HepG2 (cell line): ENCODE results near the gene RASA1. TPM values are rescaled to one million over a fixed set of nuclear protein-coding genes. Genes with fewer than 3 reads are reported as not detected.

Experiments
- CBFB ChIP-seq: sonication (generic); formaldehyde crosslinking; IDR thresholded peaks from 2 replicates; pipeline ENCODE4 v1.4.0; 2020; ENCODE audit warnings: missing genetic modification reagents
- GFI1 ChIP-seq: sonication (generic); formaldehyde crosslinking; IDR thresholded peaks from 2 replicates; pipeline ENCODE4 v1.5.0; 2020; ENCODE audit warnings: missing genetic modification reagents, mild to moderate bottlenecking, borderline replicate concordance
- HNF4A ChIP-seq: sonication (generic); formaldehyde crosslinking; IDR thresholded peaks from 2 replicates; pipeline ENCODE4 v1.4.0; 2020; ENCODE audit warnings: missing genetic modification reagents
- JARID2 ChIP-seq: sonication (generic); formaldehyde crosslinking; IDR thresholded peaks from 2 replicates; pipeline ENCODE4 v1.8.1; 2023; ENCODE audit warnings: missing genetic modification reagents, inconsistent platforms; ENCODE audit not compliant: insufficient replicate concordance
- KDM3A ChIP-seq: IDR thresholded peaks from 2 replicates; pipeline ENCODE4 v1.6.1; 2018; ENCODE audit warnings: low read depth, missing compliant biosample characterization
- MED13 ChIP-seq: sonication (generic); formaldehyde crosslinking; IDR thresholded peaks from 2 replicates; pipeline ENCODE4 v1.5.0; 2020; ENCODE audit warnings: missing genetic modification reagents
- NCOA1 ChIP-seq: sonication (generic); formaldehyde crosslinking; IDR thresholded peaks from 2 replicates; pipeline ENCODE4 v1.9.0; 2021; ENCODE audit warnings: missing genetic modification reagents
- NFYC ChIP-seq: IDR thresholded peaks from 2 replicates; pipeline ENCODE4 v1.6.1; 2016; ENCODE audit warnings: missing genetic modification reagents, missing compliant biosample characterization
- PHF20 ChIP-seq: sonication (generic); formaldehyde crosslinking; IDR thresholded peaks from 2 replicates; pipeline ENCODE4 v1.5.0; 2020; ENCODE audit warnings: mild to moderate bottlenecking, missing genetic modification reagents
- PTBP1 ChIP-seq: fragments of 200-400 bp; formaldehyde crosslinking; IDR thresholded peaks from 2 replicates; pipeline ENCODE4 v1.6.1; 2018; ENCODE audit warnings: low read length, low read depth; ENCODE audit not compliant: poor library complexity, severe bottlenecking
- RBAK ChIP-seq: sonication (generic); formaldehyde crosslinking; IDR thresholded peaks from 2 replicates; pipeline ENCODE4 v1.5.1; 2020; ENCODE audit warnings: mild to moderate bottlenecking, missing genetic modification reagents
- SAP130 ChIP-seq: IDR thresholded peaks from 2 replicates; pipeline ENCODE4 v1.6.1; 2016; ENCODE audit warnings: low read depth
- SCMH1 ChIP-seq: sonication (generic); formaldehyde crosslinking; IDR thresholded peaks from 2 replicates; pipeline ENCODE4 v1.9.0; 2021; ENCODE audit warnings: missing genetic modification reagents, mild to moderate bottlenecking, borderline replicate concordance
- TBX2 ChIP-seq: sonication (generic); formaldehyde crosslinking; IDR thresholded peaks from 2 replicates; pipeline ENCODE4 v1.5.0; 2020; ENCODE audit warnings: missing genetic modification reagents, mild to moderate bottlenecking, borderline replicate concordance
- THAP7 ChIP-seq: sonication (generic); formaldehyde crosslinking; IDR thresholded peaks from 2 replicates; pipeline ENCODE4 v1.8.1; 2023; ENCODE audit warnings: mild to moderate bottlenecking, missing genetic modification reagents
- ZNF121 ChIP-seq: sonication (generic); formaldehyde crosslinking; IDR thresholded peaks from 2 replicates; pipeline ENCODE4 v1.5.0; 2020; ENCODE audit warnings: mild to moderate bottlenecking, missing genetic modification reagents
- ZNF263 ChIP-seq: sonication (generic); formaldehyde crosslinking; IDR thresholded peaks from 2 replicates; pipeline ENCODE4 v1.4.0; 2020; ENCODE audit warnings: missing genetic modification reagents
- ZNF333 ChIP-seq: sonication (generic); formaldehyde crosslinking; IDR thresholded peaks from 2 replicates; pipeline ENCODE4 v1.4.0; 2020; ENCODE audit warnings: mild to moderate bottlenecking, missing genetic modification reagents, borderline replicate concordance
- ZNF569 ChIP-seq: sonication (generic); formaldehyde crosslinking; IDR thresholded peaks from 2 replicates; pipeline ENCODE4 v1.5.0; 2020; ENCODE audit warnings: mild to moderate bottlenecking, missing genetic modification reagents, moderate library complexity, borderline replicate concordance
- ZNF672 ChIP-seq: sonication (generic); formaldehyde crosslinking; IDR thresholded peaks from 2 replicates; pipeline ENCODE4 v1.8.1; 2022; ENCODE audit warnings: missing genetic modification reagents
- polyA plus RNA-seq, 8 experiments: library from polyadenylated mRNA; depleted of rRNA in 3 of 8; stranded (reverse) in 7 of 8; unstranded in 1 of 8; fragments of >200 nt; fragmentation: Illumina TruSeq in 4 of 8; extraction: Trizol in 4 of 8; gene quantifications; 2 replicates each; pipeline versions ENCODE4 v1.2.1 to v1.2.3, GENCODE V29; 2011 to 2016; ENCODE audit warnings: low read depth in 4 of 8, missing spikeins in 1 of 8, mixed read lengths in 1 of 8; ENCODE audit not compliant: insufficient read depth in 1 of 8
- total RNA-seq, 5 experiments: library from RNA; depleted of rRNA; stranded (reverse); fragments of >200 nt; fragmentation: Illumina TruSeq; extraction: Trizol; gene quantifications; 2 replicates each; pipeline ENCODE4 v1.2.3, GENCODE V29; 2016; ENCODE audit warnings: low read depth in 1 of 5
- TF ChIP-seq, protein P1 (sequence below): sonication (generic); formaldehyde crosslinking; IDR thresholded peaks from 2 replicates; pipeline ENCODE4 v1.5.0; 2020; ENCODE audit warnings: mild to moderate bottlenecking, missing genetic modification reagents, borderline replicate concordance
- TF ChIP-seq, protein P2 (sequence below): sonication (generic); formaldehyde crosslinking; IDR thresholded peaks from 2 replicates; pipeline ENCODE4 v1.4.0; 2020; ENCODE audit warnings: missing genetic modification reagents
- TF ChIP-seq, protein P3 (sequence below): sonication (generic); formaldehyde crosslinking; IDR thresholded peaks from 2 replicates; pipeline ENCODE4 v1.4.0; 2020; ENCODE audit warnings: low read depth, missing genetic modification reagents

The RASA1 gene
- total and polyA plus RNA-seq, 2 of the 13 experiments (the other 11 are each of a cell fraction or from before 2014, with no cell fraction given): 19.5 to 20.5 TPM

DNA sequence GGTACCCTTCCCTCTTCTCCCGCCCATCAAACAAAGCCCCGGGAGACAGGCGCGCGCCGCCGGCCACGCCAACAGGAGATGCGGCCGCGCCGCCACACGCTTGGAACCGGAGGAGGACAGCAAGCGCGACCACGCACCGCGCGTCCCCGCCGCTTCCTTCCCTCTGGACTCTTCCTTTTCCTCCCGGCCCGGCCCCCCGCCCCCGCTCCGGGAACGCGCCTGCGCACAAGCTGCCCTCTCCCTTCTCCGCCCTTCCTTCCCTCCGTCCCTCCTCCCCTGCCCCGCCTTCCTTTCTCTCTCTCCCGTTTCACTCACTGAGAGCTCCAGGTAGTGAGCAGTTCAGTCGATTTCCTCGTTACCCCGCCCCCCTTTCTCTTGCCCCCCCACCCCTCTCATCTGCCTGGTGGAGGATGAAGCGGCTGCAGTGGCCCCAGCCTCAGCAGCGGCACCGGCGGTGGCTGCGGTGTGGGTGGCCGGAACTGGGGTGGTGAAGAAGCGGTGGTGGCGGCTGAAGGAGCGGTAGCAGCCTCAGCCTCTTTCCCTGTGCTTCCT, at the start of gene RASA1 (continued):
- TF ChIP-seq MED13 (CRISPR knock-in tag) (no peak), PTBP1 (no peak), NCOA1 (CRISPR knock-in tag) (no peak; the same call in 1 of the 2 replicates), THAP7 (CRISPR knock-in tag) (no peak), ZNF569 (CRISPR knock-in tag) (no peak), SAP130 (CRISPR knock-in tag) (peak; percentile 56), ZNF263 (peak; percentile 86), KDM3A (CRISPR knock-in tag) (no peak), PHF20 (peak; percentile 74), RBAK (CRISPR knock-in tag) (no peak), SCMH1 (CRISPR knock-in tag) (no peak), ZNF672 (CRISPR knock-in tag) (no peak), NFYC (CRISPR knock-in tag) (no peak), HNF4A (CRISPR knock-in tag) (no peak), JARID2 (CRISPR knock-in tag) (no peak), CBFB (CRISPR knock-in tag) (0 out of 2 replicates have a peak, but pooled peaks have one; percentile 21), TBX2 (CRISPR knock-in tag) (no peak), ZNF333 (CRISPR knock-in tag) (no peak), ZNF121 (no peak), GFI1 (no peak)
- TF ChIP-seq, protein P1, sequence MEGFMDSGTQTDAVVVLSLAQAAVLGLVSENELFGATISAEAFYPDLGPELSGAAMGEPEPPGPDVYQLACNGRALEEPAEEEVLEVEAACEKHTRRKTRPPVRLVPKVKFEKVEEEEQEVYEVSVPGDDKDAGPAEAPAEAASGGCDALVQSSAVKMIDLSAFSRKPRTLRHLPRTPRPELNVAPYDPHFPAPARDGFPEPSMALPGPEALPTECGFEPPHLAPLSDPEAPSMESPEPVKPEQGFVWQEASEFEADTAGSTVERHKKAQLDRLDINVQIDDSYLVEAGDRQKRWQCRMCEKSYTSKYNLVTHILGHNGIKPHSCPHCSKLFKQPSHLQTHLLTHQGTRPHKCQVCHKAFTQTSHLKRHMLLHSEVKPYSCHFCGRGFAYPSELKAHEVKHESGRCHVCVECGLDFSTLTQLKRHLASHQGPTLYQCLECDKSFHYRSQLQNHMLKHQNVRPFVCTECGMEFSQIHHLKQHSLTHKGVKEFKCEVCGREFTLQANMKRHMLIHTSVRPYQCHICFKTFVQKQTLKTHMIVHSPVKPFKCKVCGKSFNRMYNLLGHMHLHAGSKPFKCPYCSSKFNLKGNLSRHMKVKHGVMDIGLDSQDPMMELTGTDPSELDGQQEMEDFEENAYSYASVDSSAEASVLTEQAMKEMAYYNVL (CRISPR knock-in tag): no peak
- TF ChIP-seq, protein P2, sequence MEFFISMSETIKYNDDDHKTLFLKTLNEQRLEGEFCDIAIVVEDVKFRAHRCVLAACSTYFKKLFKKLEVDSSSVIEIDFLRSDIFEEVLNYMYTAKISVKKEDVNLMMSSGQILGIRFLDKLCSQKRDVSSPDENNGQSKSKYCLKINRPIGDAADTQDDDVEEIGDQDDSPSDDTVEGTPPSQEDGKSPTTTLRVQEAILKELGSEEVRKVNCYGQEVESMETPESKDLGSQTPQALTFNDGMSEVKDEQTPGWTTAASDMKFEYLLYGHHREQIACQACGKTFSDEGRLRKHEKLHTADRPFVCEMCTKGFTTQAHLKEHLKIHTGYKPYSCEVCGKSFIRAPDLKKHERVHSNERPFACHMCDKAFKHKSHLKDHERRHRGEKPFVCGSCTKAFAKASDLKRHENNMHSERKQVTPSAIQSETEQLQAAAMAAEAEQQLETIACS (CRISPR knock-in tag): peak; percentile 97
- TF ChIP-seq, protein P3, sequence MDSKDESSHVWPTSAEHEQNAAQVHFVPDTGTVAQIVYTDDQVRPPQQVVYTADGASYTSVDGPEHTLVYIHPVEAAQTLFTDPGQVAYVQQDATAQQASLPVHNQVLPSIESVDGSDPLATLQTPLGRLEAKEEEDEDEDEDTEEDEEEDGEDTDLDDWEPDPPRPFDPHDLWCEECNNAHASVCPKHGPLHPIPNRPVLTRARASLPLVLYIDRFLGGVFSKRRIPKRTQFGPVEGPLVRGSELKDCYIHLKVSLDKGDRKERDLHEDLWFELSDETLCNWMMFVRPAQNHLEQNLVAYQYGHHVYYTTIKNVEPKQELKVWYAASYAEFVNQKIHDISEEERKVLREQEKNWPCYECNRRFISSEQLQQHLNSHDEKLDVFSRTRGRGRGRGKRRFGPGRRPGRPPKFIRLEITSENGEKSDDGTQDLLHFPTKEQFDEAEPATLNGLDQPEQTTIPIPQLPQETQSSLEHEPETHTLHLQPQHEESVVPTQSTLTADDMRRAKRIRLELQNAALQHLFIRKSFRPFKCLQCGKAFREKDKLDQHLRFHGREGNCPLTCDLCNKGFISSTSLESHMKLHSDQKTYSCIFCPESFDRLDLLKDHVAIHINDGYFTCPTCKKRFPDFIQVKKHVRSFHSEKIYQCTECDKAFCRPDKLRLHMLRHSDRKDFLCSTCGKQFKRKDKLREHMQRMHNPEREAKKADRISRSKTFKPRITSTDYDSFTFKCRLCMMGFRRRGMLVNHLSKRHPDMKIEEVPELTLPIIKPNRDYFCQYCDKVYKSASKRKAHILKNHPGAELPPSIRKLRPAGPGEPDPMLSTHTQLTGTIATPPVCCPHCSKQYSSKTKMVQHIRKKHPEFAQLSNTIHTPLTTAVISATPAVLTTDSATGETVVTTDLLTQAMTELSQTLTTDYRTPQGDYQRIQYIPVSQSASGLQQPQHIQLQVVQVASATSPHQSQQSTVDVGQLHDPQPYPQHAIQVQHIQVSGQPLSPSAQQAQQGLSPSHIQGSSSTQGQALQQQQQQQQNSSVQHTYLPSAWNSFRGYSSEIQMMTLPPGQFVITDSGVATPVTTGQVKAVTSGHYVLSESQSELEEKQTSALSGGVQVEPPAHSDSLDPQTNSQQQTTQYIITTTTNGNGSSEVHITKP (CRISPR knock-in tag): peak; percentile 81
